GM19328 (cell line): ENCODE results near the gene SOX1.

Experiments used
- ATAC-seq: cut with Tn5 transposase; IDR thresholded peaks from one replicate; pipeline ENCODE4 v1.9.1; 2021; ENCODE audit warnings: mild to moderate bottlenecking, moderate library complexity; ENCODE audit not compliant: unreplicated experiment

Gene SOX1

DNA sequence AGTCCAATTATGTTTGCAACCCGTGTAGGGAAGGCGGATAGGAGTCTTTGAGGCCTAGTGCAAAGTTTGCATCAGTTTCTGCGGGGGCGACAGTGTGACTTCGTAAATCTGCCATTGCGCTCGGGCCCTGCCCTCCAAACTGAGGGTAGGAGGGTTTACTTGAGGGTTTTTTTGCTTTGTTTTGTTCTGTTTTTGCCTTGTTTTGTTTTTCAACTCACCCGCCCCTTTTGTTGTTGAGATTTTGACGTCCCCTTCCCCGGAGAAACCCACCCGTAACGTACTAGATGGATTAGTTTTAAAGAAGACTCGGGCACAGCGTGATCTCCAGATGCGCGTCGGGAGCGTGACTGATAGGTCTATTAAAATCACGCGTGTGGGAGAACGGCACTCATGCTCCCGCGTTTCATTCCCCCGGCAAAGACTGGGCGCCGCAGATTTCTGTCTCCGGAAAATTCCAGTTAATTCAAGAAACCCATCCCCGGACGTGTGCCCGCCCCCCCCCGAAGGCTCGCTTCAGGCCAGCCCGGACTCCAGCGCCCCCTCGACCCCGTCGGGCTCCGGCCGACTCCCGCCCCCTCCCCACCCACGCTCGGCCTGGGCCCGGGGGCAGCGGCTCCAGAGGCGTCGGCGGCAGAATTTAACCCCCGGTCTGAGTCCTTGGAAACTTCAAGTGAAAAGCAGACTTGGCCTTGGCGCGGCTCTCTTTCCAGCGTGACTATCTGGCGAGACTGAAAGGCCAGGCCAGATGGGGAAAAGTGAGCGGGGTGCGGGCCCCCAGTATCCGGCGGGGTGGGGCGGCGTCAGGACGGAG, 5.0 kb downstream of the SOX1 start:
- ATAC-seq, result no peak

DNA sequence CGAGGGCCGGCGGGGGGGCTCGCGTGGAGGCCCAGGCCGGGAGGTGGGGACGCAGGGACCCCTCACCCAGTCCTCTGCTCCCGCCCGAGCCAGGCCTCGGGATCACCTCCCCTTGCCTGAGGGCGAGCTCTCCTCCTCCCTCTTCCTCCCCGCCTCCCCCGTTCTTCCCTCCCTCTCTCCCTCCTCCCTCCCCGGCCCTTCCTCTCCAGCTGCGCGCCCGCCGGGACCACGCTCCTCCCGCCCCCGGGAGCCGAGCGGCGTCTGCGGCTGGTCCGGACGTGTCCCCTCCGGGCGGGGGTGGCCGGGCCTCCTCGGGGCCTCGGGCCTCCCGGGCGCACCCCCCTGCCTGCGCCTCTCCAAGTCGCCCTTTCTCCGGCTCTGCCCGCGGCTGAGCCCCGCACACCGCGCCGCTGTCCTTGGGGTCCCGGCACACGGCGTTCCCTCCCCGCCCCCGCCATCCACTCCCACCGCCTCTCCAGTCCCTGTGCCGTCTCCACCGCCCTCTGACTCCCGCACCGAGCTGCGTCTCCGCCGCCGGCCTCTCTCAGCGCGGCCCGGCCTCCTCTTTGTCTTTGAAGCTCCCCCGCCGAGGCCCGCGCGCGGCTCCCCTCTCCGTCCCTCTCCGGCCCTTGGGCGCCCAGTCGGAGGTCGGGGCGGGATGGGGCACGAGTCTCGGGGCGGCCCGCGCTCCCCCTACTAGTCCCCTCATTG, 5.7 kb downstream of the SOX1 start:
- no peak for ATAC-seq

DNA sequence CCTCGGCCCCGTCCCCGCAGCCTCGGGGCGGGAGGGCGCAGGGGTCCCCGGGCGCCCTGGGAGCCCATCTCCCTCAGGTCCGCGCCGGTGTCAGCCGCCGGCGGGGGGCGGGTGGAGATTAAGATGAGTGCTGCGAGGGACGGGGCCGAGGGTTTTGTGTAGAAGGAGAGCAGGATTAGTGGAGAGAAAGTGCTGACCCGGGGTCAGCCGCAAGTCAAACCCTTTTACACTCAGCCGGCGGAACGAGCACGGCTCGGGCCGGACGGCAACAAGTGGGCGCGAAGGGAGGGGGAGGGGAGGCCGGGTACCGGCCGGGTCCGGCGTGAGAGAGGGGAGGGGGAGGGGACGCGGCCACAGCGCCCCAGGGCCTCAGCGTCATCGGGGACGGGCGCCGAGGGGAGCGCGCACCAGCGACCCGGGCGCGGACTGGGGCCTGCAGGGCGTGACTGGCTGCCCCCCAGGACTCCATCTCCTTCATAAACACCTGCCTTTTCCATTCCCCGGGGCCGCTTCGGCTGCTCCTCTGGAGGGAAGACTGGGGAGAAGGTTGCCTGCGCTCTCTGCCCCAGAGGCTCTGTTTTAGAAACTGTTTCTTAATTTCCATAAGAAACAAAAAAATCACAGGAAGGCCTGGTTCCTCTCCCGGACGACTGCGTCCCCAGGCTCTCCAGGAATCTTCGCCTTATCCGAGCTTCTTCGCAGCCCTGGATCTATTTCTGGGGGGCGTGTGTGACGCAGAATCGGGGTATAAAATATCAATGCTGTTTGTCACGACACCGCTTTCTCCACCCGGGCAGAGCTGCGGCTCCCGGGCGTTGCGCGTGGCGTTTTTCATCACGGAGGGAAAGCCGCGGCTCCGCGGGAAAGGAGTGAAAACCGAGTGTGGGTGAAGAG, 6.5 kb downstream of the SOX1 start:
- no peak for ATAC-seq

DNA sequence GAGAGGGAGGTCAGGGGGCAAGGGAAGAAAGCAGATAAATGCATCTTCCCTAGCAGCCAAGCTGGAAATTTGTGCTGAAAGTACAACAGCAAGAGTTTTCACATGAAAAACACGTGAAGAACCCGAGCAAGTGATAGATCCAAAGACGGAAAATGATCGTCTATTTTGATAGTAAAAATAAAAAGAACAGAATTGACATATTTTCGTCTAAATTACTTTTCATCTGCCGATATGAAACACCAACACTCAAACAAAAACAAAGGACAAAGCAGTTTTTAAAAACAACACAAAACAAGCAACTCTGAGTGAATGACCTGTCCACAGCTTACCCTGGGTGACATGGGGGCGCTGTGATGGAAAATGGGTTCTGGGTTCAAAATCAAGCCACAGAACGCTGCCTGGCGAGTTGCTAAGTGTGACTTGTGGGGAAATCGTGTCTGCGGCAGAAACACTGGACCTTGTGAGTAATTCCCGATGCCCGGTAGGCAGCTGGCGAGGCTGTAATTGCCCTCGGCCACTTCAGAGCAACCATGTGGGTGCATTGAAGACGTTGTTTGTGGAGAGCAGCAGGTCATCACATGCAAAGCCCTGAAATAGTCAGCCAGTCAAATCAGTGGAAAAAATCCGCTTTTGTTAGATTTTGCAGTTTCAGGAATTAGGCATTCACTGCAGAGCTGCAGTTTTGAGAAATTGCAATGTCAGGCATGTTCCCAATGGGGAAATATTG, 7.4 kb downstream of the SOX1 start:
- no peak for ATAC-seq

DNA sequence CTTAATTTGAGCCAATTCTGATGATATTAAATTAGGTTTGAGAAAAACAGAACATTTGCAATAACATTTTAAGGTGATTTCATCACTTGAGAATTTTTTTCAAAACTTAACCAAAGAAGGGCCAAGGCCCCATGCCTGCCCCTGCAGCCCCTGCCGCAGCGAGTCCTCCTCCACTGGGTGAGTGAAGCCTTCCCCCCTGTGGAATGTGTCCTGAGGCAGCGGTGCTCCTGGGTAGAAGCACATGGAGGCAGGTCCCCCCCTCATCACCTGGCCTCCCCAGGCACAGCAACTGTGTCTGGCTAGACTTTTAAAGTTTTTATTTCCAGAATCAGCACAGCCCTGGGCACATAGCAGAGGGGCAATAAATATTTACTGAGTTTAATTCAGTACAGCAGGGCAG, 10.8 kb downstream of the SOX1 start:
- no peak for ATAC-seq

DNA sequence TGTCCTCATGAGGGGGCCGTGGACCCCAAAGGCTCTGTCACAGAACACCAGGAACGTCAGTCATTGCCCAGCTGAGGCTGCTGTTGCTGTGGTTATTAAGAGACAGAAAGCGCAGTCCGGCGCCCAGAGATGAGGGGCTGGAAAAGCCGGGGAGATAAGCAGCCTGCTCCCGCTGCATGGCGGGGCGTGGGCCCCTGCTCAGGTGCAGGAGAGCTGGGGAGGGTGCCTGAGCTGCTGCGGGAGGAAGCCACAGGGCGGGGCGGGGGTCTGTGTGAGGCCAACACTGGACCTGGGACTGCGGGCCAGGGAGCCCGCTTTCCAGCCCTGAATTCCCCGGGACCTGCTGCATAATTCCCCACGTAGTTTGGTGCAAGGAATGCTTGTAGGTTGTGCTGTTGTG, 11.3 kb downstream of the SOX1 start:
- ATAC-seq, result no peak

DNA sequence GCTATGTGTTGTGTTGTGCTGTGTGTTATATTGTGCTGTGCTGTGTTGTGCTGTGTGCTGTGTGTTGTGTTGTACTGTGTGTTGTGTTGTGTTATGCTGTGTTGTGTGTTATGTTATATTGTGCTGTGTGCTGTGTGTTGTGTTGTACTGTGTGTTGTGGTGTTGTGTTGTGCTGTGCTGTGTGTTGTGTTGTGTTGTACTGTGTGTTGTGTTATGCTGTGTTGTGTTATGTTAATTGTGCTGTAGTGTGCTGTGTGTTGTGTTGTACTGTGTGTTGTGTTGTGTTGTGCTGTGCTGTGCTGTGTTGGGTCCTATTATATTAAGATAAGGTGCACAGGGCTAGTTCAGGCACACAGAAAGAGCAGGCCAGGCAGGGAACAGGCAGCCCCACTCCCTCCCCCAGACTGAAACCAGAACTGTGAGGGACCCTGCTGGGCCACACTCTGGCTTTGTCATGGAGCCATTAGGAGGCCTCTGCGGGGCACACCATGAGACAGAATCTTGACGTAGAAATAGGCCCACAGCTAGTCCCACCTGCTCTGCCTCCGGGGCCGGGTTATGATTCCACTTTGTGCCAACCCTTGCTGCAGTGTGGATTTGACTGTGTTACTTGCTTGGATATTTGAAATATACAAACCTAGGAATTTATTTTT, 12.1 kb downstream of the SOX1 start:
- ATAC-seq, result no peak

DNA sequence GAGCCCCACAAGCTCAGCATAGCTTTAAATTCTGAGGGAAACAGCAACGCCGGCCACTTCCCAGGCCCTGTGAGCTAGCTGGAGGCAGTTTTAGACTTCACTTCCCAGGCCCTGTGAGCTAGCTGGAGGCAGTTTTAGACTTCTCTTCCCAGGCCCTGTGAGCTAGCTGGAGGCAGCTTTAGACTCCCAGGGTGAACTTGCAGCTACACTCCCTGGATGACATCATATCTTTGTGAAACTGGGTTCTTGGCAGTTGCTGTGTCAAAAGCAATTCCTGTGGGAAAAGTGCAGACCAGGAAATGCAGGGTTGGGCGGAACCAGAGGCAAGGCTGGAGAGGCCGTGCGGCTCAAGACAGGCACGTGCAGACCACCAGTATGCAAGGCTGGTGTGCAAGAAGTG, 12.7 kb downstream of the SOX1 start:
- no peak for ATAC-seq

DNA sequence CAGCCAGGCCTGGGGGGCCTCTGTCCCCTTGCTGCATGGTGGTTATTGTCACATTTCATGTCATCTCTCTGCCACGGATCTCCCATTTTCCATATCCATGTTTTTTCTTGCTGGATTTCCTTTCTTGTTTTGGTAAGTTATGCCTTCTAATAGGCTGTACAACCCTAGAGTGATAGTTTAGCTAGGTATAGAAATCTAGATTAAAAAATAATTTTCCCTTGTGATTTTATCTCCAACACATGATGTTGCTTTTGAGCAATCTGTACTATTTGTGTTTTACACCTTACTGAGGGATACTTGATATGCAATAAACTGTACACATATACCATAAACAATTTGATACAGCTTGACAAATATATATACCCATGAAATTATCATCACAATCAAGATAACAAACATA, 17.0 kb downstream of the SOX1 start:
- no peak for ATAC-seq

DNA sequence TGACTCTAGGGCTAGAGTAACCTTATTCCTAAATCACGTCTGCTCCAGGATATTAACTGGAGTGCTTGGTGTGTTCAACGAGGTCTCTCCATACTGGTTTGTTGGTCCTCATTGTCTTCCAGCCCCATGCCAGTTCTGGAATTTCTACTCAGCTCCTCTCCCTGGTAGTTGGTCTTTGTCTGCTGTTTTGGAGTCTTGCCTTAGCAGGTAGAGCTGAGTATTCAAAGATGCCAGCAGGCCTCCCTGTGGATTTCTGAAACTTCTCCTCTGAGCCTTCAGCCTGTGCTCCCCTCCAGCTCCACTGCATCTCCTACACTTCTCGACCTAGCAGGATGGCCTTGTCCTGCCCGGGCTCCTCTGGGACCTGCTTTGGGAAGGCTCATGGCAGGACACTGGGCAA, 25.5 kb downstream of the SOX1 start:
- no peak for ATAC-seq

DNA sequence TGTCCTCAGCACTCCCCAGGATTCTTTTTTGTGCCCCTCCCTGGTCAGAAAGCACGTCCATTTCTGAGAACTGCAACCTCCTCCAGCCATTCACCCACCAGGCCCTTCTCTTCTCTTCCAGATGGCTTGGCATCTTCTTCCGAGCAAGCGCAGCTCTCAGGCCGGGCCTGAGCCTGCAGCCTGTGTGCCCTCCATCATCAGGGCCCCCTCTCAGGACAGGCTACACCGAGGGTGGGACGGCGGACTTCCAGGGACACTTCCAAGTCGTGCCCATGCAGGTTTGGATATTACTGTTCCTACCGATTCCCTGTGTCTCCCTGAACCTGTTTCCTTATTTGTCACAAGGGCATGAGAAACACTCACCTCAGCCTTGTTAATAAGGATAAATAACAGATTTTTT, 28.4 kb downstream of the SOX1 start:
- no peak for ATAC-seq

DNA sequence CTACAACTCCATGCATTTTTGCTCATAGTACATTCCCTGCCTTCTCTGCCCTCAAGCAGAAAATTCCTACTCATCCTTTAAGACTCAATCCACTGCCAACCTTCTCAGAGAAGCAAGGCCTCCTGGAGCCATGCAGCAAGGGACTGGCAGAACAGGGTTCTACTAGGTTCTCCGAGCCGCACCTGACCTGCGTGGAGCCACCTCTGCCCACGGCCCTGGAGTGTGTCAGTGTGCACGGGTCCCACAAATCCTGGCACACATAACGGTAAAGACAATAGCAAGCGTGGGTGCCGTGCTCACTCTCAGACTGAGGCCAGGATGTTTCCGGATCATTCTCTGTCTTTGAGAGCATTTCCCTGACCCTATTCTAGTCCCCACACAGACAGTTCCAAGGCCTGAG, 30.0 kb downstream of the SOX1 start:
- no peak for ATAC-seq

DNA sequence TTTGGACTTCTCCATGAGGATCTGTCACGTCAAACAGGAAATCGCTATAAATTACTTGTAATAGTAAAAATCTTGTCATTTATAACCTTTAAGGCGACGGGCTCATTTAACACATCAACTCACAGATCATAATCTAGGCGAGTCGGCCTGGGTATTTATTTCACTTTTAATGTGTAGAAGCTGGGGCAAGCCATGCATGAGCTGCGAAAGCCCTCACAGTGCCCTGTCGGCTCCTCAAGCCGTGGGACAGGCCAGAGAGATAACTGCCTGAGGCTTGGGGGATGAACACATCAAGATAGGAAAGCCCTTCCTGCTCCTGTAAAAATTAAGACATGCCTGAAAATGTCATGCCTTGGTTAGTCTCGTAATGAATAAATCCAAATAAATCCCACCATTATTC, 30.8 kb downstream of the SOX1 start:
- ATAC-seq, result no peak

DNA sequence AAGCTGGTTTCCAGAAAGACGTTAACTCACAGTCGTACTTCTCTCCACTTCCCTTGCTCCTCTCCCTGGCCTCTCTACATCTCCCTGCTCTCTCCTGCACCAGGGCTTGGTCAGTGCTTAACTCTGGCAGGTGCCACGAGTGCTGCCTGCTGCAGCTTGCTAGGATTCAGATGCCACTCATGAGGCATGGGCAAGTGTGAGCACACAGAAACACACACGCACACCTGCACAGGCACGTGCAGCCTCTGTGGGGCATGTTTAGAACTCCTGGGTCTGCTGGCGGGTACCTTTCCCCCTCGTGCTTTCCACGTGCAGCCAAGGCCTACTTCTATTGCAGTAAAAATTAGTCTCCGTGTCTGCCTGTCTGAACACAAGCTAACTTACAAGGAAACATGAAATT, 31.8 kb downstream of the SOX1 start:
- ATAC-seq, result no peak

DNA sequence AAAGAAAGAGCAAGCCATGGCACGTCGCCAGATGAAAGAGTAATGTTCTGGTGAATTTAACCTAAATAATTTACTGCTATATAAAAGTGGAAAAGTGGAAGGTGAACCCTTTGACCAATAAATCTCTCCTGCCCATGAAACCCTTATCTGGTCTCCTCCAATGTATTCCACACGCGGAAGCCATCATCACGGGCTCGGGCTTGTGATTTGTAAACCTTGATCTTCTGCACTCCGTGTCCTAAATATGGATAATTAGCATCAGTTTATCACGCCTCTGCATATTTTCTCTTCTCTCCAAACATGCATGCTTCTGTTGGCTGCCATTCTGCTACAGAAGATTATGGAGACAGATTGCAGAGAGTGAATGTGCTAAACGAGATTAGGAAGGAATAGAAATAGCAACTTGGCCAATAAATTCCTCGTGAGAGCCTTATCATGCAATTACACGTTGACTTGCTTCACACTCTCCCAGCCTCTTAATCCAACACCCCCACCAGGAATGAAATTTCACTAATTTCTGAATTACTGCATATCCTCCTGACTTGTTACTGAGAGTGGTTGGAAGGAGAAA, 34.5 kb downstream of the SOX1 start:
- ATAC-seq, result no peak

DNA sequence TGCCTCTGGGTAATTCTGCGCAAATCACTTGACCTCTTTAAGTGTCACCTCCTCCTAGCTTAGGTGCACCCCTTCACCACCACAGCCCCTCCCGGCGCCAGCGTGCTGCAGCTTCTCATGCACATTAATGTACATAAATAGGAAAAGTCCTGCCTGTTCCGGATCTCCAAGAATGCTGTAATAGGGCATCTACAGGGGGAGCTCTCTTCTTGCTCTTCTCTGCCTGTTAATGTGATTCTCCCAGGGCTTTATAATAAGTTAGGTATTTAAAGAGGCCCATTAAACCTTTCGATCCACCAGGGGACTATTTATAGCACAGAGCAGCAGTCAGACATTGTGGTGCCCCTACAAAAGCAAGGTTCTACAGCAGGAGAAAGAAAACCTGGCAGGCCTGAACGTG, 35.3 kb downstream of the SOX1 start:
- no peak for ATAC-seq

DNA sequence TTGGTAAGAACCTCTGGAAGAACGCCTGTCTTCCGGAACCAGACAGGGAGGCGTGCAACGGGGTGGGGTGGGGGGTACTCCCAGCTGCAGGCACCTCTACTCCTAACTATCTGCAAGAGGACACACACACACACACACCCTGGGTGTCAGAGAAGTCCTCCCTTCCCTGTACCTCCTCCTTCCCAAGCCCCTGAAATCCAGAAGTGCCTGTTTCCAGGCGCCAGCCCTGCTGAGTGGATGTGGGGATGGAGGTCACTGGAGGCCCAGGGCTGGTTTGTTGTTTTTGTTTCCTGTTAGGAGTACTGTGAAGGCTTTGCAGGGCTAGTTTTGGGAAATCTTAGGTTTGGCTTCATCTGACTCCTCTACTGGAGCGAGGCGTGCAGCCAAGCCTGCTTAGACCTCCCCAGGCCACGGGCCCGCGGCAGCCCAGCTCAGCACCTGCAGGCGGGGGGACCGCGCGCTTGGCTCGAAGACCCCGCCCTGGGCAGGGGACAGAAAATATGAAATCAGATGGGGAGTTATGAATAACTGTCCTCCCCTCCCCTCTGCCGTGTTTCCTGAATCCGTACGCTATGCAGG, 36.4 kb downstream of the SOX1 start:
- ATAC-seq, result no peak

DNA sequence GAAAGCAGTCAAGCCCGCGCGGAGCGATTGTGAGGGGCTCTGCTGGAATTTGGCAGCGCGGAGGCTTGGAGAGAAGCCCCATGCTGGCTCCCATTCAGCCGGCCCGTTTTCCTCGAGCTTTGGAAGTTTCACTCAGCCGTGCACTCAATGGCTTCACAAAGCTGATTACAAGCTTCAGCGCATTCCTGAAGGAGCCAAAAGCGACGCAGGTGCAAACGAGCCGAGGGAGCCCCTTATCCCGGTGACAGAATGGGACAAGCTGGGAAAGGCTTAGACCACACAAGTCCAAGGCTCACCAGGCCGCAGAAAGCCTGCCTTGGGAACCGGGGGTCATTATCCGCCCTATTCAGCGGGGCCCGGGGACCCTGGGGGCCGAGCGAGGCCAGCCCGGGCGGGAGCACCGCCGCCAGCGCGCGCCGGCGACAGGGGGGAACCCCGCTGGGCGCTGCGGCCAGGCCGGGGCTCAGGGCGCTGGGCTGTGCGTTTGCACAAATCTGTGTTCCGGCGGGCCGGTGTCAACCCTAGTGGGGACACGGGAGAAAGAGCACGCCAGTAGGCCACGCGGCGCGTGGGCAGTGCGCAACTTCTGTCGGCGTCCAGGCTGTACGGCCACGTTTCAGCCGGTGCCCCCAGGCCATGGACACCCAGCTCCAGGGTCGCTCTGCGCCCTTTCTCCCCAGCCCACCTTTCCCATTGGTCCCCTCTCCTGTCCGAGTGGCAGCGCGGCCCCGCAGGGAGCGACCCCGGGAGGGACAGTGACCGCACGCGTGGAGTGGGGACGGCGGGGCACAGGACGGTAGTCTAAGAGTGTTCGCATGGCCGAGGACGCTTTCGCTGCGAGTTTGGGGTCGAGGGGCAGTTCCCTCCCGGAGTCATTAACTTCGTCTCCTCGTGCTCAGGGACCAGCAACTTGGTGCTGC, 37.3 kb downstream of the SOX1 start:
- no peak for ATAC-seq

DNA sequence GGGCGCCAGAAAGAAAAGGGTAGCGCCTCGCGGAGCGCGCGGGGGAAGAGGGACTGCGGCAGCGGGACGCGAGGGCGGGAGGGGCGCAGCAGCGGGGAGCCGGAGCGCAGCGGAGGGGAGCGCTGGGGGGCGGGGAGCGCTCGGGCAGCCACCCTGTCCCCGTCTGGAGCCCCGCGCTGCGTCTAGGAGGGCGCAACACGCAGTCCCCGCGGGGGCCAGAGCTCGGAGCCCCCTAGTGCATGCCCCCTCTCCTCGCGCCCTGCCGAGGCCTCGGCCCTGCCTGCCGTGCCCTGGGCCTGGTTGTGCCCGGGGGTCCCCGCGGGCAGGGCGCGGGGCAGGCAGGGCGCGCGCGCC, 37.9 kb downstream of the SOX1 start:
- ATAC-seq, result no peak
